BJ (cell line): ENCODE data around the gene RRM2. TPM values are rescaled to one million over a fixed set of nuclear protein-coding genes. Genes with fewer than 3 reads are reported as not detected.

Experiments
- CTCF ChIA-PET: fragments of 350-600 bp; formaldehyde crosslinking; extraction: SDS; loops from one replicate; lab custom pipeline; 2021; ENCODE audit warnings: antibody characterized with exemption, inconsistent platforms; lab: Yijun Ruan, JAX
- POLR2A ChIA-PET: fragments of 300-600 bp; sonication (Branson Sonifier 250); formaldehyde crosslinking; extraction: SDS; loops from one replicate; lab custom pipeline; 2021; ENCODE audit warnings: antibody characterized with exemption; lab: Charles Lee
- DNase-seq: peaks from one replicate; pipeline ENCODE4 v3.0.0-alpha.2; 2011; ENCODE audit warnings: low read depth
- H3K27me3 ChIP-seq: 2 replicates; pipeline ENCODE4 v1.6.0; 2011; ENCODE audit warnings: low read length; ENCODE audit not compliant: control insufficient read depth, insufficient read depth
- H3K36me3 ChIP-seq: 2 replicates; pipeline ENCODE4 v1.5.1; 2011; ENCODE audit warnings: low read length; ENCODE audit not compliant: control insufficient read depth, insufficient read depth
- H3K4me3 ChIP-seq: 2 replicates; pipeline ENCODE4 v1.5.1; 2011; ENCODE audit warnings: low read depth, mild to moderate bottlenecking, control low read depth, low read length
- polyA plus RNA-seq: library from polyadenylated mRNA; depleted of rRNA; stranded (reverse); fragments of >200 nt; gene quantifications from 2 replicates; pipeline ENCODE4 v1.2.3, GENCODE V29; 2011
- TF ChIP-seq, protein P1 (sequence below): IDR thresholded peaks from 2 replicates; pipeline ENCODE4 v1.5.1; 2011; ENCODE audit warnings: low read depth, mild to moderate bottlenecking, control low read depth, inconsistent platforms, low read length, moderate library complexity; ENCODE audit not compliant: insufficient read depth

RRM2 gene
- polyA plus RNA-seq, 1 experiment = 23.5 TPM

- TF ChIP-seq, protein P1, sequence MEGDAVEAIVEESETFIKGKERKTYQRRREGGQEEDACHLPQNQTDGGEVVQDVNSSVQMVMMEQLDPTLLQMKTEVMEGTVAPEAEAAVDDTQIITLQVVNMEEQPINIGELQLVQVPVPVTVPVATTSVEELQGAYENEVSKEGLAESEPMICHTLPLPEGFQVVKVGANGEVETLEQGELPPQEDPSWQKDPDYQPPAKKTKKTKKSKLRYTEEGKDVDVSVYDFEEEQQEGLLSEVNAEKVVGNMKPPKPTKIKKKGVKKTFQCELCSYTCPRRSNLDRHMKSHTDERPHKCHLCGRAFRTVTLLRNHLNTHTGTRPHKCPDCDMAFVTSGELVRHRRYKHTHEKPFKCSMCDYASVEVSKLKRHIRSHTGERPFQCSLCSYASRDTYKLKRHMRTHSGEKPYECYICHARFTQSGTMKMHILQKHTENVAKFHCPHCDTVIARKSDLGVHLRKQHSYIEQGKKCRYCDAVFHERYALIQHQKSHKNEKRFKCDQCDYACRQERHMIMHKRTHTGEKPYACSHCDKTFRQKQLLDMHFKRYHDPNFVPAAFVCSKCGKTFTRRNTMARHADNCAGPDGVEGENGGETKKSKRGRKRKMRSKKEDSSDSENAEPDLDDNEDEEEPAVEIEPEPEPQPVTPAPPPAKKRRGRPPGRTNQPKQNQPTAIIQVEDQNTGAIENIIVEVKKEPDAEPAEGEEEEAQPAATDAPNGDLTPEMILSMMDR = no peak
- no peaks in the 10 kb centered on the region for H3K36me3 ChIP-seq
- H3K4me3 ChIP-seq = no peak overlapping the region
- DNase-seq = no peak
- H3K27me3 ChIP-seq = no peaks in the 10 kb centered on the region
- POLR2A ChIA-PET = no interaction called here
- CTCF ChIA-PET = interaction anchor here (0.9 to 1.5 kb wide), 2 partner anchors 10 to 26 kb away, joined by 3 to 5 read pairs; no protein-coding TSS in a partner anchor
Measured at GRCh38 chr2:10150436-10150835, 27.9 kb downstream of the RRM2 start.

DNA sequence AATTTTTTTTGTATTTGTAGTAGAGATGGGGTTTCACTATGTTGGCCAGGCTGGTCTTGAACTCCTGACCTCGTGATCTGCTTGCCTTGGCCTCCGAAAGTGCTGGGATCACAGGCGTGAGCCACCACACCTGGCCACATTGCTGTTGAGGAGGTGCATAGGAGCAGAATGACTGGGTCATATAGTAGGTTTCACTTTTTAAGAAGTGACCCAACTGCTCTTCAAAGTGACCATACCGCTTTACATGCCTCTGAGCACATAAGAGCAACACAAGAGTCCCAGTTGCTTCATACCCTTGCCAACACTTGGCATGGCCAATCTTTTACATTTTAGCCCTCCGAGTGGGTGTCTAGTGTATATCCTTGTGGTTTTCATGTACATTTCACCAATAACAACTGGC is 28.9 kb downstream of the RRM2 start:
- POLR2A ChIA-PET = no interaction called here
- no peak for DNase-seq
- Histone ChIP-seq H3K36me3 (no peaks in the 10 kb centered on the region; the same call in 1 of the 2 replicates), H3K4me3 (no peak overlapping the region), H3K27me3 (no peaks in the 10 kb centered on the region)
- CTCF ChIA-PET = interaction anchor here (1.0 kb wide), 1 partner anchor 258 kb away, joined by 3 read pairs; no protein-coding TSS in a partner anchor
- TF ChIP-seq, protein P1 = no peak

GRCh38 chr2:10157293-10157692 is 34.8 kb downstream of the RRM2 start:
- POLR2A ChIA-PET = no interaction called here

GRCh38 chr2:10158681-10159080 is 36.1 kb downstream of the RRM2 start:
- no peak for DNase-seq
- Histone ChIP-seq H3K27me3 (no peaks in the 10 kb centered on the region), H3K36me3 (no peaks in the 10 kb centered on the region; the same call in 1 of the 2 replicates), H3K4me3 (no peak overlapping the region)
- CTCF ChIA-PET = no interaction called here
- POLR2A ChIA-PET = no interaction called here
- TF ChIP-seq, protein P1 = no peak

More at GRCh38 chr2:10157293-10157692, 34.8 kb downstream of the RRM2 start:
- TF ChIP-seq, protein P1 = no peak
- Histone ChIP-seq H3K36me3 (no peaks in the 10 kb centered on the region; the same call in 1 of the 2 replicates), H3K27me3 (no peaks in the 10 kb centered on the region), H3K4me3 (no peak overlapping the region)
- CTCF ChIA-PET = interaction anchor here (1.2 kb wide), 1 partner anchor 14 kb away, joined by 5 read pairs; no protein-coding TSS in a partner anchor
- no peak for DNase-seq

DNA sequence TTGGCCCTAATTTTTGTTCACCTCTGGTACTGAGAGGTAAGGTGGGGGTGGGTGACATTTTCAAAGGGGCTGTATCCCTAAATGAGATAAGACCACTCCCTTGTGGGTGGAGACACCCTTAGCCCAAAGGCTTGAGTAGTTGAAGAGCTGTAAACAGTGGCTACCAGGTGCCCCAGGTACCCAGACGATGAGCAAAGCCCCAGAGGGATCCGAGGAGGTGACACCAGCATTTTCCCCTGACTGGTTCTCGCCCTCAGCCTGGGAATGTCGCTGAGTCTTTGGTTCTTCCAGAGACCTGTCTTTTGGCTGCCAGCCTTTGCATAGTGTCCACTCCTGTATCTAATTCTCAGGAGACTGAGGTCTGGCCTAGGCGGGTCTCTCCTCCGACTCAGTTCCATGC is 36.5 kb downstream of the RRM2 start:
- CTCF ChIA-PET = no interaction called here
- no peak for DNase-seq
- Histone ChIP-seq H3K36me3 (no peaks in the 10 kb centered on the region; the same call in 1 of the 2 replicates), H3K27me3 (no peaks in the 10 kb centered on the region), H3K4me3 (no peak overlapping the region)
- TF ChIP-seq, protein P1 = no peak
- POLR2A ChIA-PET = no interaction called here
